ENCODE results near the gene BICD1. TPM values are rescaled to one million over a fixed set of nuclear protein-coding genes. Genes with fewer than 3 reads are reported as not detected.
"Not testable (repeated sequence)": the region's sequence is repeated elsewhere in the genome, so short reads cannot be mapped to it uniquely, and the experiment has no call there.

Gene BICD1
- total and polyA plus RNA-seq, 2 of the 13 experiments (the other 11 are each of a cell fraction or from before 2014, with no cell fraction given) = 4.5 to 5.2 TPM

DNA sequence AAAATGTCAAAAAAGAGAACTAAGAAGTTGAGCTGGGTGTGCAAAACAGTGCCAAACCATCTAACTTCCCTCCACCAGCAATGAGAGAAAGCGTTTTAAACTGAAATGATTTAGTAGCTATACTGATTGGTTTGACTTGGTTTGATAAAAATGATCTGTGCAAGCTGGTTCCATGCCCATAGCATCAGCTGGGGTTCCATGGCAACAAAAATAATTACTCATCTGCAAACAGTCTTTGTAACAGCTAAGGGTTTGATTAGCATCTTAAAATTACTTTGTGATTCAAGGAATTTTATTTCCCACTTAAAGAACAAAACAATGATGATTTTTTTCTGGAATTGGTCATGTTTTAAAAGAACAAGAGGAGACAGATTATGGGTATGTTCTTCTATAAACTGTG is 15.0 kb upstream of the BICD1 start (continued):
- TF ChIP-seq EHMT2 (IDR thresholded peaks at IDR 0.05; ENCODE audit: borderline replicate concordance, low read depth, low read length) = no peak
- TF ChIP-seq ZNF3 (CRISPR knock-in tag; IDR thresholded peaks at IDR 0.05) = no peak
- no peak for TF ChIP-seq KAT2B (IDR thresholded peaks at IDR 0.05; ENCODE audit: borderline replicate concordance, low read depth, low read length)
- TF ChIP-seq U2AF2 (IDR thresholded peaks at IDR 0.05; ENCODE audit: low read depth, low read length) = no peak
- no peak for TF ChIP-seq GLI4 (CRISPR knock-in tag; IDR thresholded peaks at IDR 0.05; ENCODE audit: borderline replicate concordance)

DNA sequence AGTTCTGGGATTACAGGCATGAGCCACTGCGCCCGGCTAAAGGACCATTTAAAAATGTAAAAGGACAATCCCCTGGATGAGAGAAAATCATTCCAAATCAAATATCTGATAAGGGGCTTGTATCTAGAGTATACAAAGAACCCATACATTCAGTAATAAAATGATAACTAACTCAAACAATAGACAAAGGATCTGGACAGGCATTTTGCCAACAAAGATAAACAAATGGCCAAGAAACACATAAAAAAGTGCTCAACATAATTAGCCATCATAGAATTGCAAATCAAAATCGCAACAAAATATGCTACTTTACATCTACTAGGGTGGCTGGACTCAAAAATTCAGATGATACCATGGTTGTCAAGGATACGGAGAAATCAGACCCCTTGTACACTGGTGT is 8.5 kb upstream of the BICD1 start:
- no TSS peak for BruUV-seq (replicated peaks)
- ATAC-seq = no peak
- CTCF ChIA-PET (ENCODE audit: low intra/inter-chr PET ratio, low total read pairs) = no interaction called here

GRCh38 chr12:32099275-32099674 is 7.4 kb upstream of the BICD1 start:
- H2AFZ ChIP-seq (ENCODE audit: low read length); H3K9ac ChIP-seq (ENCODE audit: insufficient read depth, low read depth, low read length); H3K9me3 ChIP-seq (ENCODE audit: low read length); H3K36me3 ChIP-seq (replicated peaks in 1 of 2; ENCODE audit: control insufficient read depth in 1 of 2, insufficient read depth in 2 of 2, low read length in 2 of 2); BruUV-seq (replicated peaks); FAIRE-seq; H3K4me1 ChIP-seq (ENCODE audit: insufficient read depth, low read length); intact Hi-C loops (cut with micrococcal nuclease; ENCODE audit: unreplicated experiment); H3K79me2 ChIP-seq (ENCODE audit: insufficient read depth, low read length); POLR2A ChIA-PET; H3K4me2 ChIP-seq (ENCODE audit: low read depth, low read length); H4K20me1 ChIP-seq (ENCODE audit: insufficient read depth, low read length); in situ Hi-C loops (cut with HindIII; ENCODE audit: extremely low pct_ligation_motif_present, low pct_unique_long_range_greater_than_20kb); H3K4me3 ChIP-seq (replicated peaks in 1 of 3; ENCODE audit: insufficient read depth in 1 of 3, low read depth in 2 of 3, low read length in 3 of 3); H3K27ac ChIP-seq (ENCODE audit: extremely low read length, insufficient read depth, low read length); ATAC-seq; CTCF ChIA-PET (ENCODE audit: low intra/inter-chr PET ratio, low total read pairs); DNase-seq (ENCODE audit: low spot score); H3K27me3 ChIP-seq (ENCODE audit: control insufficient read depth in 1 of 2, insufficient read depth in 2 of 2, low read length in 2 of 2): not testable (repeated sequence)
- WGBS (ENCODE audit: low lambda C conversion rate) = no CpG with 5 or more reads among the region's 1 CpG

More for the DNA sequence above, 8.5 kb upstream of the BICD1 start:
- Histone ChIP-seq H3K4me2 (ENCODE audit: low read depth, low read length) (no peak overlapping the region), H2AFZ (ENCODE audit: low read length) (no peak overlapping the region), H4K20me1 (ENCODE audit: insufficient read depth, low read length) (no peaks in the 10 kb centered on the region), H3K27me3 (ENCODE audit: control insufficient read depth in 1 of 2, insufficient read depth in 2 of 2, low read length in 2 of 2) (no peaks in the 10 kb centered on the region), H3K9ac (ENCODE audit: insufficient read depth, low read depth, low read length) (no peak overlapping the region), H3K36me3 (replicated peaks in 1 of 2; ENCODE audit: control insufficient read depth in 1 of 2, insufficient read depth in 2 of 2, low read length in 2 of 2) (no peaks in the 10 kb centered on the region), H3K9me3 (ENCODE audit: low read length) (no peaks in the 10 kb centered on the region), H3K4me3 (replicated peaks in 1 of 3; ENCODE audit: insufficient read depth in 1 of 3, low read depth in 2 of 3, low read length in 3 of 3) (no peak overlapping the region), H3K4me1 (ENCODE audit: insufficient read depth, low read length) (no peaks in the 10 kb centered on the region), H3K27ac (ENCODE audit: extremely low read length, insufficient read depth, low read length) (no peak overlapping the region), H3K79me2 (ENCODE audit: insufficient read depth, low read length) (no peaks in the 10 kb centered on the region)
- POLR2A ChIA-PET = no interaction called here
- in situ Hi-C loops (cut with HindIII; ENCODE audit: extremely low pct_ligation_motif_present, low pct_unique_long_range_greater_than_20kb) (no loop called here), intact Hi-C loops (cut with micrococcal nuclease; ENCODE audit: unreplicated experiment) (no loop called here)
- no peak for DNase-seq (ENCODE audit: low spot score)
- WGBS (ENCODE audit: low lambda C conversion rate) = 66% methylated on average over 4 of the region's 4 CpGs
- TF ChIP-seq, protein P1, sequence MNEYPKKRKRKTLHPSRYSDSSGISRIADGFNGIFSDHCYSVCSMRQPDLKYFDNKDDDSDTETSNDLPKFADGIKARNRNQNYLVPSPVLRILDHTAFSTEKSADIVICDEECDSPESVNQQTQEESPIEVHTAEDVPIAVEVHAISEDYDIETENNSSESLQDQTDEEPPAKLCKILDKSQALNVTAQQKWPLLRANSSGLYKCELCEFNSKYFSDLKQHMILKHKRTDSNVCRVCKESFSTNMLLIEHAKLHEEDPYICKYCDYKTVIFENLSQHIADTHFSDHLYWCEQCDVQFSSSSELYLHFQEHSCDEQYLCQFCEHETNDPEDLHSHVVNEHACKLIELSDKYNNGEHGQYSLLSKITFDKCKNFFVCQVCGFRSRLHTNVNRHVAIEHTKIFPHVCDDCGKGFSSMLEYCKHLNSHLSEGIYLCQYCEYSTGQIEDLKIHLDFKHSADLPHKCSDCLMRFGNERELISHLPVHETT (CRISPR knock-in tag; conservative IDR thresholded peaks at IDR 0.05) = no peak
- no peak for TF ChIP-seq MZF1 (CRISPR knock-in tag; IDR thresholded peaks at IDR 0.05; ENCODE audit: borderline replicate concordance)
- no peak for TF ChIP-seq ZNF839 (CRISPR knock-in tag; IDR thresholded peaks at IDR 0.05; ENCODE audit: borderline replicate concordance)
- no peak for TF ChIP-seq ZNF451 (CRISPR knock-in tag; IDR thresholded peaks at IDR 0.05)
- TF ChIP-seq PHB2 (IDR thresholded peaks at IDR 0.05; ENCODE audit: partially characterized antibody) = no peak
- no peak for TF ChIP-seq ZNF263 (CRISPR knock-in tag; IDR thresholded peaks at IDR 0.05)
- FAIRE-seq = no peak

All from HepG2 (cell line).